Parathyroid adenoma (tissue), 2 donors: Measurements from ENCODE around the gene MEIS2.

Experiments
- H2AFZ ChIP-seq: fragments of 300-600 bp; sonication (generic); one replicate; pipeline ENCODE4 v1.7.0; 2017; ENCODE audit warnings: antibody characterized with exemption, mild to moderate bottlenecking
- H3K27ac ChIP-seq: fragments of 300-600 bp; sonication (generic); one replicate; pipeline ENCODE4 v1.7.0; 2017
- H3K27me3 ChIP-seq: fragments of 300-600 bp; sonication (generic); one replicate; pipeline ENCODE4 v1.7.0; 2017; ENCODE audit warnings: low read length; ENCODE audit not compliant: control insufficient read depth, insufficient read depth
- H3K36me3 ChIP-seq: fragments of 300-600 bp; sonication (generic); one replicate; pipeline ENCODE4 v1.7.0; 2017; ENCODE audit warnings: low read length; ENCODE audit not compliant: control insufficient read depth, insufficient read depth
- H3K4me1 ChIP-seq: fragments of 300-600 bp; sonication (generic); one replicate; pipeline ENCODE4 v1.7.0; 2017; ENCODE audit warnings: control low read depth
- H3K4me2 ChIP-seq: fragments of 300-600 bp; sonication (generic); one replicate; pipeline ENCODE4 v1.7.0; 2017; ENCODE audit warnings: low read length
- H3K4me3 ChIP-seq: fragments of 300-600 bp; sonication (generic); one replicate; pipeline ENCODE4 v1.7.0; 2017; ENCODE audit warnings: low read depth, low read length
- H3K79me2 ChIP-seq: fragments of 300-600 bp; sonication (generic); one replicate; pipeline ENCODE4 v1.7.0; 2017; ENCODE audit warnings: control low read depth
- H3K9ac ChIP-seq: fragments of 300-600 bp; sonication (generic); one replicate; pipeline ENCODE4 v1.7.0; 2017; ENCODE audit warnings: mild to moderate bottlenecking
- H3K9me3 ChIP-seq: fragments of 300-600 bp; sonication (generic); one replicate; pipeline ENCODE4 v1.7.0; 2017; ENCODE audit warnings: low read length; ENCODE audit not compliant: control insufficient read depth
- TF ChIP-seq, protein P1 (sequence below): fragments of 300-600 bp; sonication (generic); IDR thresholded peaks from one replicate; pipeline ENCODE4 v1.7.0; 2017; ENCODE audit warnings: antibody characterized with exemption, mild to moderate bottlenecking
- donor health status: primary hyperparathyroidism.

Gene MEIS2

GRCh38 chr15:37094333-37094914 is 5.9 kb downstream of the MEIS2 start:
- TF ChIP-seq, protein P1, sequence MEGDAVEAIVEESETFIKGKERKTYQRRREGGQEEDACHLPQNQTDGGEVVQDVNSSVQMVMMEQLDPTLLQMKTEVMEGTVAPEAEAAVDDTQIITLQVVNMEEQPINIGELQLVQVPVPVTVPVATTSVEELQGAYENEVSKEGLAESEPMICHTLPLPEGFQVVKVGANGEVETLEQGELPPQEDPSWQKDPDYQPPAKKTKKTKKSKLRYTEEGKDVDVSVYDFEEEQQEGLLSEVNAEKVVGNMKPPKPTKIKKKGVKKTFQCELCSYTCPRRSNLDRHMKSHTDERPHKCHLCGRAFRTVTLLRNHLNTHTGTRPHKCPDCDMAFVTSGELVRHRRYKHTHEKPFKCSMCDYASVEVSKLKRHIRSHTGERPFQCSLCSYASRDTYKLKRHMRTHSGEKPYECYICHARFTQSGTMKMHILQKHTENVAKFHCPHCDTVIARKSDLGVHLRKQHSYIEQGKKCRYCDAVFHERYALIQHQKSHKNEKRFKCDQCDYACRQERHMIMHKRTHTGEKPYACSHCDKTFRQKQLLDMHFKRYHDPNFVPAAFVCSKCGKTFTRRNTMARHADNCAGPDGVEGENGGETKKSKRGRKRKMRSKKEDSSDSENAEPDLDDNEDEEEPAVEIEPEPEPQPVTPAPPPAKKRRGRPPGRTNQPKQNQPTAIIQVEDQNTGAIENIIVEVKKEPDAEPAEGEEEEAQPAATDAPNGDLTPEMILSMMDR: no peak
- no peak overlapping the region for H3K4me3 ChIP-seq
- no peaks in the 10 kb centered on the region for H3K4me1 ChIP-seq
- no peak overlapping the region for H3K27ac ChIP-seq
- no peak overlapping the region for H3K4me2 ChIP-seq
- H3K9me3 ChIP-seq: no peaks in the 10 kb centered on the region
- H3K27me3 ChIP-seq: no peaks in the 10 kb centered on the region
- no peaks in the 10 kb centered on the region for H3K36me3 ChIP-seq
- no peak overlapping the region for H2AFZ ChIP-seq
- H3K9ac ChIP-seq: no peak overlapping the region
- no peaks in the 10 kb centered on the region for H3K79me2 ChIP-seq

DNA sequence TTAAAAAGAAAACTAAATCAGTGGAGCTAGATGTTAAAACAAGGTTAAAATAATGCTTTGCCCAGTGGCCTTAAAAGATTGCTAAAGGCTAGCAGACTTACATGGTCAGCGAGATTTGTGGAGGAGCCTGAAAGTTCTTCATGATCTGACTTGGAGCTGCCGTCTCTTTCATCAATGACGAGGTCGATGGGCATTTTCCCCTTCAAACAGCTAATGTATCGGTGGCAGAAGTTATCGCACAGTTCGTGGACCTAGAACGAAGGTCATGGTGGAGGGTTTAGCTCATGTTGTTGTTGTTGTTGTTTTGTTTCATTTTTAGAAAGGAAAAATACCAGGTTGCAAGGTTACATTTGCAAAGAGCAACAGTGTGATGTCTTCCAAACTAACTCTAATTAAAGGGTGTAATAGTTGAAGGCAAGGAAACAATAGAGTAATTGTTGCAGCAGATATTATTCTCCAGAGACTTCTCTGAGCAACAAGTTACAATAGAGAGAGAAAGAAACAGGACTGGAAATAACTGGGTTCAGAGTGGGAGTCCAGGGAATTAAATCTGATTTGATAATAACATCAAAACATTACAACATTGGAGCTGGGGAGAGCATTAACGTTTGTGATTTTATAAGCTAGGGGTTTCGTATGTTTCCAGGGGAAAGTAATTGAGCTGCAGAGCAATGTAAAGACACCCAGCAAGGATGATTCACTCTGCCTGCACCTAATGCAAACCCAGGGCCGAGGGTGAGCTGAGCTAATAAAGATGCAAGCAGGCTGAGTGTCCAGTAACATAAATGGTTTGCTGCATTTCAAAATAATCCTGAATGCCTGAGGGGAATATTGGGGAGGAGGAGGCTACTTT is 6.6 kb downstream of the MEIS2 start:
- Histone ChIP-seq H3K4me2 (no peak overlapping the region), H2AFZ (no peak overlapping the region), H3K36me3 (no peaks in the 10 kb centered on the region), H3K27ac (no peak overlapping the region), H3K4me3 (no peak overlapping the region), H3K9me3 (no peaks in the 10 kb centered on the region), H3K4me1 (no peaks in the 10 kb centered on the region), H3K79me2 (no peaks in the 10 kb centered on the region), H3K27me3 (no peaks in the 10 kb centered on the region), H3K9ac (no peak overlapping the region)
- TF ChIP-seq, protein P1: no peak

DNA sequence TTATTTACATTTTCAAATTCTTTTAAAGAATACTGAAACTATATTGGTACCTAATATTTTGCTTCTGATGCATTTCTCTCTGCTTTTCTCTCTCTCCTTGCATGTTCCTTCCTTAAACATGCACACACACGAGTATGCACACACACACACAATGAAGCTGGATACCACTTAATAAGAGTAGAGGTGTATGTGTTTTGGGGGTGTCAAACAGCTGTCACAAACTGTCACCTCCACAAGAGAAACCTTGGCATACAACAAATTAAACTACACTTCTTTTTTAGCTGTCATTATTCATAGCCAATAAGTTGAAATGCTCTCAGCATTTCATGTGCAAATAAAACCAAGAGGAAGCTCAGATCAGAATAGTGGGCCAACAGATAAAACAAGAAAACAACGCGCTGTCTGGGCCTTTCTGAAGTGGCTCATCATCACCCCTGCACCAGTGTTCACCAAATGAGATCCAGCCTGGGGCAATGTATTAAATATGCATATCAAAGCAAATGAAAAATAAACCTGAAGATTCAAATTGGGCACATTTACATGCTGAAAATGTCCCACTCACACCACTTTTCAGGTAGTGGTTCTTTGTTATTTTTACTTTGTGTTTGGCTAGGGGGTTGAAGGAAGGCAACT is 9.7 kb downstream of the MEIS2 start:
- H3K27ac ChIP-seq: no peak overlapping the region

DNA sequence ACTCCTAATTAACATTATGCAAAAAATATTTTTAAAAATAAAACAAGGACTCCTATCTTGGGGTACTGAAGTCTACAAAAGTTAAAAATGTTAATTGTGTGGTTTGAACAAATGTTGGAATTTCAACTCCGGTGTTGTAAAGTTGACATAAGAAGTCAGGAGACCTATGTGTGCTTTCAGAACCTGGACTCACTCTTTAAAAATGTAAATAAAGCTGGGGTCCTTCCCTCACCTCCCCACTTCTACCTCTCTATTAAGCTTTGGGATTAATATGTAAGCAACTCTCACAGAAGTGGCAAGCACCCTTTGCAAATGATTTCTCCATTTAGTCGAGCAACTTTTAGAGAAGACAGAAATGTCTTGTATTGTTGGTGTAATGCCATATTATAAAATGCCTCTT is 11.9 kb downstream of the MEIS2 start:
- no peaks in the 10 kb centered on the region for H3K4me1 ChIP-seq
- no peak overlapping the region for H3K27ac ChIP-seq
- no peak overlapping the region for H3K4me2 ChIP-seq
- no peak overlapping the region for H2AFZ ChIP-seq
- H3K9me3 ChIP-seq: no peaks in the 10 kb centered on the region
- H3K79me2 ChIP-seq: no peaks in the 10 kb centered on the region
- H3K4me3 ChIP-seq: no peak overlapping the region
- H3K27me3 ChIP-seq: no peaks in the 10 kb centered on the region
- no peak overlapping the region for H3K9ac ChIP-seq
- H3K36me3 ChIP-seq: no peaks in the 10 kb centered on the region
- TF ChIP-seq, protein P1: no peak

More for the DNA sequence above, 9.7 kb downstream of the MEIS2 start:
- Histone ChIP-seq H3K4me2 (no peak overlapping the region), H3K79me2 (no peaks in the 10 kb centered on the region), H3K4me1 (no peaks in the 10 kb centered on the region), H3K9ac (no peak overlapping the region), H3K4me3 (no peak overlapping the region), H2AFZ (no peak overlapping the region), H3K27me3 (no peaks in the 10 kb centered on the region), H3K9me3 (no peaks in the 10 kb centered on the region), H3K36me3 (no peaks in the 10 kb centered on the region)
- TF ChIP-seq, protein P1: no peak
